Thyroid gland (tissue), 4 donors: Measurements from ENCODE around the gene IFNLR1.

Source experiments
- CTCF ChIP-seq, 6 experiments: fragments of 200-600 bp in 3 of 6; fragments of 450-650 bp in 3 of 6; sonication (generic) in 3 of 6; IDR thresholded peaks; one replicate each; pipeline ENCODE4 v1.5.1; 2016 to 2019; ENCODE audit warnings: antibody characterized with exemption in 6 of 6, mild to moderate bottlenecking in 2 of 6, inconsistent platforms in 1 of 6, moderate library complexity in 1 of 6
- POLR2A ChIP-seq, 2 donors: fragments of 450-650 bp; IDR thresholded peaks; one replicate each; pipeline ENCODE4 v1.6.1; 2017; ENCODE audit warnings: antibody characterized with exemption in 2 of 2, mild to moderate bottlenecking in 2 of 2, moderate library complexity in 1 of 2

- TF ChIP-seq CTCF (IDR thresholded peaks at IDR 0.05) (no peak), POLR2A (IDR thresholded peaks at IDR 0.05) (no peak)
Measured at GRCh38 chr1:24198766-24199165, 11.7 kb upstream of the IFNLR1 start.
